Transverse colon (tissue), 4 donors: Measurements from ENCODE around the gene FER. TPM values are rescaled to one million over a fixed set of nuclear protein-coding genes. Genes with fewer than 3 reads are reported as not detected.
"Not testable (repeated sequence)": the region's sequence is repeated elsewhere in the genome, so short reads cannot be mapped to it uniquely, and the experiment has no call there.

Experiments
- DNase-seq: peaks from one replicate; pipeline ENCODE4 v3.0.0-alpha.2; 2019
- H3K27ac ChIP-seq, 4 donors: fragments of 200-600 bp; sonication (generic); 2 replicates each; pipeline ENCODE4 v1.5.1; 2016 to 2018; ENCODE audit warnings: inconsistent platforms in 4 of 4
- H3K27me3 ChIP-seq: fragments of 200-600 bp; sonication (generic); 2 replicates; pipeline ENCODE4 v1.5.1; 2017; ENCODE audit warnings: inconsistent platforms
- H3K36me3 ChIP-seq, 4 donors: fragments of 200-600 bp; sonication (generic); 2 replicates each; pipeline ENCODE4 v1.5.1; 2017 to 2019; ENCODE audit warnings: inconsistent platforms in 4 of 4
- H3K4me1 ChIP-seq, 4 donors: fragments of 200-600 bp; sonication (generic); 2 replicates each; pipeline ENCODE4 v1.5.1; 2017 to 2020; ENCODE audit warnings: inconsistent platforms in 4 of 4
- H3K4me3 ChIP-seq, 4 donors: fragments of 200-600 bp; sonication (generic); 1 replicate in 1 of 4; 2 replicates in 3 of 4; pipeline versions ENCODE4 v1.5.1 to v1.6.1; 2017 to 2019; ENCODE audit warnings: inconsistent platforms in 4 of 4
- H3K9me3 ChIP-seq, 2 donors: fragments of 200-600 bp; sonication (generic); 2 replicates each; pipeline ENCODE4 v1.5.1; 2017 to 2019; ENCODE audit warnings: inconsistent platforms in 2 of 2
- EP300 ChIP-seq: sonication (generic); formaldehyde crosslinking; IDR thresholded peaks from one replicate; pipeline ENCODE4 v1.6.1; 2017; ENCODE audit warnings: antibody characterized with exemption, low read depth
- POLR2A ChIP-seq: fragments of 450-650 bp; IDR thresholded peaks from one replicate; pipeline ENCODE4 v1.6.1; 2016; ENCODE audit warnings: antibody characterized with exemption, mild to moderate bottlenecking, moderate library complexity
- POLR2AphosphoS5 ChIP-seq, 3 donors: sonication (generic); formaldehyde crosslinking; IDR thresholded peaks; one replicate each; pipeline ENCODE4 v1.6.1; 2016; ENCODE audit warnings: antibody characterized with exemption in 3 of 3
- WGBS, 2 donors: methylation state at CpG; one replicate each; pipeline ENCODE4 v1.1.5; 2018; ENCODE audit warnings: low coverage in 1 of 2; 5-methylcytosine and 5-hydroxymethylcytosine counted together
- in situ Hi-C, 4 donors: fragments of 200-750 bp; cut with MboI; loops; one replicate each; pipeline versions ENCODE4 v1.15.0 to v1.15.1; 2017; ENCODE audit warnings: low sequenced_read_pairs in 3 of 4, low pct_ligation_motif_present in 1 of 4, low pct_unique_long_range_greater_than_20kb in 1 of 4
- intact Hi-C: fragments of 100-400 bp; cut with DNase I; formaldehyde crosslinking; loops from one replicate; pipeline ENCODE4 v1.15.1; 2023; ENCODE audit warnings: low total_unique reads
- total RNA-seq, 4 donors: library from RNA; depleted of rRNA; stranded (reverse); fragments of >200 nt; gene quantifications; one replicate each; pipeline ENCODE4 v1.1.0, GENCODE V29; 2016
- TF ChIP-seq, protein P1 (sequence below), 5 experiments: fragments of 200-600 bp in 3 of 5; fragments of 450-650 bp in 2 of 5; sonication (generic) in 3 of 5; IDR thresholded peaks; 1 replicate in 2 of 5; 2 replicates in 3 of 5; pipeline ENCODE4 v1.5.1; 2016 to 2017; ENCODE audit warnings: antibody characterized with exemption in 5 of 5, inconsistent platforms in 3 of 5, mild to moderate bottlenecking in 2 of 5, moderate library complexity in 1 of 5

The FER gene
- total RNA-seq, 4 donors from 2014 or later = 7.5 to 25.5 (median 13.1) TPM

DNA sequence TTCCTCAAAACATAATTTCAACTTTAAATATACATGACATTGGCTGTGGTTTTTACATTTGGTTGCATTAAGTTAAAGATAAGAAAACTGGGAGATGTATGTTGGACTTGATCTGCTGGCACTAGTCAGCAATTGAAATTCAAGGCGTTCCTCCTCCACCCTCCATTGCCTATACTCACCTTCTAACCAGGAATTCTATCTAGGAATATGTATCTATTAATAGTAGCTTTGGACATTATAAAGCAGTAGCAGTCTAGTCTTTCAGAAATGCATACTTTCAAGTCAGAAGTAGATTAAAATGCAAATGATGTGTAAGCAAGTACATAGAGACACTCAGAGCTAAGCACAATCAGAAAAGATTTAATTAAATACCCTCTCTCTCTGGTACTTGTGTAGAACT lies 24.9 kb downstream of the FER start:
- no peaks in the 10 kb centered on the region for H3K27me3 ChIP-seq
- in situ Hi-C loops = no loop called here
- TF ChIP-seq POLR2A (no peak), POLR2AphosphoS5 (IDR thresholded peaks at IDR 0.05) (no peak), EP300 (no peak)
- TF ChIP-seq, protein P1, sequence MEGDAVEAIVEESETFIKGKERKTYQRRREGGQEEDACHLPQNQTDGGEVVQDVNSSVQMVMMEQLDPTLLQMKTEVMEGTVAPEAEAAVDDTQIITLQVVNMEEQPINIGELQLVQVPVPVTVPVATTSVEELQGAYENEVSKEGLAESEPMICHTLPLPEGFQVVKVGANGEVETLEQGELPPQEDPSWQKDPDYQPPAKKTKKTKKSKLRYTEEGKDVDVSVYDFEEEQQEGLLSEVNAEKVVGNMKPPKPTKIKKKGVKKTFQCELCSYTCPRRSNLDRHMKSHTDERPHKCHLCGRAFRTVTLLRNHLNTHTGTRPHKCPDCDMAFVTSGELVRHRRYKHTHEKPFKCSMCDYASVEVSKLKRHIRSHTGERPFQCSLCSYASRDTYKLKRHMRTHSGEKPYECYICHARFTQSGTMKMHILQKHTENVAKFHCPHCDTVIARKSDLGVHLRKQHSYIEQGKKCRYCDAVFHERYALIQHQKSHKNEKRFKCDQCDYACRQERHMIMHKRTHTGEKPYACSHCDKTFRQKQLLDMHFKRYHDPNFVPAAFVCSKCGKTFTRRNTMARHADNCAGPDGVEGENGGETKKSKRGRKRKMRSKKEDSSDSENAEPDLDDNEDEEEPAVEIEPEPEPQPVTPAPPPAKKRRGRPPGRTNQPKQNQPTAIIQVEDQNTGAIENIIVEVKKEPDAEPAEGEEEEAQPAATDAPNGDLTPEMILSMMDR (IDR thresholded peaks at IDR 0.05) = no peak
- intact Hi-C loops = no loop called here
- no peak overlapping the region for H3K4me3 ChIP-seq
- no peaks in the 10 kb centered on the region for H3K36me3 ChIP-seq
- 79 to 81% methylated on average over 1 of the region's 1 CpG for WGBS, 2 donors
- no peak for DNase-seq
- peaks cover 0 to 6% (median 0%) of the 10 kb centered on the region in 4 donors for H3K4me1 ChIP-seq
- no peak overlapping the region for H3K27ac ChIP-seq
- H3K9me3 ChIP-seq = no peaks in the 10 kb centered on the region

DNA sequence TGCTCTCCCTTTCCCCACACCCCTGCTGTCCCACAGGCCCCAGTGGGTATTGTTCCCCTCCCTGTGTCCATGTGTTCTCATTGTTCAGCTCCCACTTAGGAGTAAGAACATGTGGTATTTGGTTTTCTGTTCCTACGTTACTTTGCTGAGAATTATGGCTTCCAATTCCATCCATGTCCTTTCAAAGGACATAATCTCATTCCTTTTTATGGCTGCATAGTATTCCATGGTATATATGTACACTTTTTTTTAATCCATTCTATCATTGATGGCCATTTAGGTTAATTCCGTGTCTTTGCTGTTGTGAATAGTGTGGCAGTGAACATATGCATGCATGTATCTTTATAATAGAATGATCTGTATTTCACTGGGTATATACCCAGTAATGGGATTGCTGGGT lies 25.6 kb downstream of the FER start:
- no peaks in the 10 kb centered on the region for H3K36me3 ChIP-seq
- WGBS, 2 donors = 91 to 100% methylated on average over 2 of the region's 2 CpGs
- TF ChIP-seq, protein P1 (IDR thresholded peaks at IDR 0.05) = no peak
- TF ChIP-seq POLR2A (no peak), POLR2AphosphoS5 (IDR thresholded peaks at IDR 0.05) (no peak), EP300 (no peak)
- H3K9me3 ChIP-seq = no peaks in the 10 kb centered on the region
- peaks cover 0 to 6% (median 0%) of the 10 kb centered on the region in 4 donors for H3K4me1 ChIP-seq
- no peak overlapping the region for H3K27ac ChIP-seq
- H3K27me3 ChIP-seq = no peaks in the 10 kb centered on the region
- no peak overlapping the region for H3K4me3 ChIP-seq
- no peak for DNase-seq
- in situ Hi-C loops (no loop called here), intact Hi-C loops (no loop called here)

DNA sequence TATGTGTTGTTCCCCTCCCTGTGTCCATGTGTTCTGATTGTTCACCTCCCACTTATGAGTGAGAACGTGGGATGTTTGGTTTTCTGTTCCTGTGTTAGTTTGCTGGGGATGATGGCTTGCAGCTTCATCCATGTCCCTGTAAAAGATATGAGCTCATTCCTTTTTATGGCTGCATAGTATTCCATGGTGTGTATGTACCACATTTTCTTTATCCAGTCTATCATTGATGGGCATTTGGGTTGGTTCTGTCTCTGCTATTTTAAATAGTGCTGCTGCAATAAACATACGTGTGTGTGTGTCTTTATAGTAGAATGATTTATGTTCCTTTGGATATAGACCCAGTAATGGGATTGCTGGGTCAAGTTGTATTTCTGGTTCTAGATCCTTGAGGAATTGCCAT lies 26.4 kb downstream of the FER start:
- in situ Hi-C loops, H3K4me1 ChIP-seq, intact Hi-C loops, DNase-seq, H3K9me3 ChIP-seq, H3K27ac ChIP-seq, H3K4me3 ChIP-seq, H3K27me3 ChIP-seq, H3K36me3 ChIP-seq: not testable (repeated sequence)
- 93% methylated on average over 2 of the region's 2 CpGs; no CpG with 5 or more reads in 1 of the 2 donors for WGBS, 2 donors

DNA sequence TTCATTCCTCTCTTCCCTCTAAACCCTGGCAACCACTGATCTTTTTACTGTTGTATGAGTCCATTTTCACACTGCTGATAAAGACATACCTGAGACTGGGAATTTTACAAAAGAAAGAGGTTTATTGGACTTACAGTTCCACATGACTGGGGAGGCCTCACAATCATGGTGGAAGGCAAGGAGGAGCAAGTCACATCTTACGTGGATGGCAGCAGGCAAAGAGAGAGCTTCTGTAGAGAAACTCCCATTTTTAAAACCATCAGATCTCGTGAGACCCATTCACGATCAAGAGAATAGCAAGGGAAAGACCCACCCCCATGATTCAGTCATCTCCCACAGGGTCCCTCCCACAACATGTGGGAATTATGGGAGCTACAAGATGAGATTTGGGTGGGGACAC lies 29.9 kb downstream of the FER start:
- in situ Hi-C loops = not testable (repeated sequence)

DNA sequence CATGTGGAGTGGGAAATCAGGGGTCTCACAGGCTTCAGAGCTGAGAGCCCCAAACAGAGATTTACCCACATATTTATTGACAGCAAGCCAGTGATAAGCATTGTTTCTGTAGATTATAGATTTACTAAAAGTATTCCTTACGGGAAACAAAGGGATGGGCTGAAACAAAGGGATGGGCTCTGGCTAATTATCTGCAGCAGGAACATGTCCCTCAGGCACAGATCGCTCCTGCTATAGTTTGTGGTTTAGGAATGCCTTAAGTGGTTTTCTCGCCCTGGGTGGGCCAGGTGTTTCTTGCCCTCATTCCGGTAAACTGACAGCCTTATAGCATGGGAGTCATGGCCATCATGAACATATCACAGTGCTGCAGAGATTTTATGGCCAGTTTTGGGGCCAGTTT lies 36.9 kb downstream of the FER start:
- 97% methylated on average over 4 of the region's 4 CpGs; no CpG with 5 or more reads in 1 of the 2 donors for WGBS, 2 donors
- in situ Hi-C loops, H3K9me3 ChIP-seq, H3K27me3 ChIP-seq, DNase-seq, intact Hi-C loops, H3K36me3 ChIP-seq, H3K4me3 ChIP-seq, H3K27ac ChIP-seq: not testable (repeated sequence)
- H3K4me1 ChIP-seq = peaks cover 0 to 17% (median 2%) of the 10 kb centered on the region in 4 donors

More for the DNA sequence above, 29.9 kb downstream of the FER start:
- H3K27me3 ChIP-seq, H3K36me3 ChIP-seq, H3K27ac ChIP-seq, intact Hi-C loops, DNase-seq, H3K9me3 ChIP-seq, H3K4me3 ChIP-seq: not testable (repeated sequence)
- WGBS, 2 donors = 88 to 92% methylated on average over 3 of the region's 3 CpGs
- H3K4me1 ChIP-seq = peaks cover 0 to 12% (median 2%) of the 10 kb centered on the region in 4 donors

DNA sequence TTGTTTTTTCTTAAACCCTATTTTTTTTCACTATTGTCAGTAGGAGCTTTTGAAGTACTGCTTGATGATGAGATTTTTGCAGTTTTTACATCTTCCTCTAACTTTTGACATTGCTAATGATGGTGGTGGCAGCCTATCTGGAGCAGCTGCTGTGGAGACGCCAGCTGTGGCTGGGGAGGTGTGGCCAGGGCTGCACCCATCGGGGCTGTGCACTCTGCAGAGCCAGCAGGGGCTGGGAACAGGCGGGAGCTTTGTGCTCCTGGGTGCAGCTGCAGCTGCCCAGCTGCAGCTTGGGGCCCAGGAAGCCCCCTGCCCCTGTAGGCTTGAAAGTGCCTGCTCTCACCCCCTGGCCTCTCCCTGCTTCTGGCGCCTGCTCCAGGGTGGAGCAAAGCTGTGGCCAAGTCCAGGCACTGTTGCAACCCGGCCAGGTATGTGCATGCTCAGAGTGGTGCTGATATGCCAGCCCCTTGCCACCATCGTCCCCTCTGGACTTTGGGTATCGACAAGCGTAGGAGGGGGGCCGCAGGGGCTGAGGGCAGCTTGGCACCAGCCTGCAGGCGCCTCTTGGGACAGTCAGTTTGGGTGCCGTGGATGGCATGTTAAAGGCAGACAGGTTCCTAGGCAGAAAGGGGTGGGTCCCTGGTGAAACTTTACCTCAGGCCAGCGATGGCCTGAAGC lies 39.2 kb downstream of the FER start:
- intact Hi-C loops = no loop called here

More for the DNA sequence above, 39.2 kb downstream of the FER start:
- WGBS, 2 donors = 94 to 100% methylated on average over 1 to 12 of the region's 12 CpGs
- no peak overlapping the region for H3K27ac ChIP-seq
- peaks cover 0 to 8% (median 0%) of the 10 kb centered on the region in 4 donors for H3K4me1 ChIP-seq
- H3K36me3 ChIP-seq = no peaks in the 10 kb centered on the region
- TF ChIP-seq POLR2AphosphoS5 (IDR thresholded peaks at IDR 0.05) = no peak
- TF ChIP-seq POLR2A = no peak
- TF ChIP-seq, protein P1 (IDR thresholded peaks at IDR 0.05) = no peak
- TF ChIP-seq EP300 = no peak
- no peaks in the 10 kb centered on the region for H3K27me3 ChIP-seq
- no peaks in the 10 kb centered on the region for H3K9me3 ChIP-seq
- in situ Hi-C loops = no loop called here
- DNase-seq = no peak
- H3K4me3 ChIP-seq = no peak overlapping the region
